Left lung (tissue), 10 donors: Measurements from ENCODE around the gene RYR2. TPM values are rescaled to one million over a fixed set of nuclear protein-coding genes. Genes with fewer than 3 reads are reported as not detected.

Experiments
- ATAC-seq: fragments of 200-7000 bp; cut with Tn5 transposase; one replicate; pipeline ENCODE4 v1.9.1; 2020; ENCODE audit warnings: moderate library complexity
- DNase-seq, 4 donors: peaks; one replicate each; pipeline ENCODE4 v3.0.0-alpha.2; 2013 to 2020
- H3K27ac ChIP-seq, 2 donors: fragments of 200-600 bp; sonication (generic) in 1 of 2; one replicate each; pipeline versions ENCODE4 v1.5.0 to v1.8.0; 2020 to 2021
- H3K27me3 ChIP-seq, 2 donors: fragments of 200-600 bp; sonication (generic) in 1 of 2; one replicate each; pipeline versions ENCODE4 v1.5.0 to v1.8.0; 2020 to 2021
- H3K36me3 ChIP-seq, 2 donors: fragments of 200-600 bp; sonication (generic) in 1 of 2; one replicate each; pipeline versions ENCODE4 v1.5.0 to v1.8.0; 2020 to 2021
- H3K4me1 ChIP-seq, 2 donors: fragments of 200-600 bp; one replicate each; pipeline ENCODE4 v1.8.0; 2021
- H3K4me3 ChIP-seq, 2 donors: fragments of 200-600 bp; sonication (generic) in 1 of 2; one replicate each; pipeline versions ENCODE4 v1.5.0 to v1.8.0; 2020 to 2021; ENCODE audit warnings: mild to moderate bottlenecking in 1 of 2
- H3K9me3 ChIP-seq, 2 donors: fragments of 200-600 bp; sonication (generic) in 1 of 2; one replicate each; pipeline versions ENCODE4 v1.5.0 to v1.8.0; 2020 to 2021
- intact Hi-C, 2 donors: fragments of 100-400 bp; cut with DNase I; formaldehyde crosslinking; loops; one replicate each; pipeline versions ENCODE4 v1.11.2 to v1.14.2; 2022
- polyA plus RNA-seq, 6 donors: library from polyadenylated mRNA; unstranded; fragments of 120-200 nt; gene quantifications; one replicate each; pipeline ENCODE4 v1.2.1, GENCODE V29; 2013; ENCODE audit not compliant: insufficient read length in 6 of 6
- total RNA-seq, 2 donors: library from RNA; stranded (reverse); fragmentation: NEBNext Ultra II Directional; extraction: Animal tissue kit (Norgen Biotek cat#: 25700); gene quantifications; one replicate each; pipeline ENCODE4 v1.2.1, GENCODE V29; 2021
- TF ChIP-seq, protein P1 (sequence below), 2 donors: fragments of 200-600 bp; sonication (generic) in 1 of 2; IDR thresholded peaks; one replicate each; pipeline versions ENCODE4 v1.5.0 to v1.8.0; 2021; ENCODE audit warnings: antibody characterized with exemption in 2 of 2
- donor health status: DM: no; HTN: yes; CAD: no.
- donor health status: DM: no; HTN: no; CAD: no.

The RYR2 gene
- total and polyA plus RNA-seq, 8 donors: 4.7 to 10.3 (median 7.6) TPM

DNA sequence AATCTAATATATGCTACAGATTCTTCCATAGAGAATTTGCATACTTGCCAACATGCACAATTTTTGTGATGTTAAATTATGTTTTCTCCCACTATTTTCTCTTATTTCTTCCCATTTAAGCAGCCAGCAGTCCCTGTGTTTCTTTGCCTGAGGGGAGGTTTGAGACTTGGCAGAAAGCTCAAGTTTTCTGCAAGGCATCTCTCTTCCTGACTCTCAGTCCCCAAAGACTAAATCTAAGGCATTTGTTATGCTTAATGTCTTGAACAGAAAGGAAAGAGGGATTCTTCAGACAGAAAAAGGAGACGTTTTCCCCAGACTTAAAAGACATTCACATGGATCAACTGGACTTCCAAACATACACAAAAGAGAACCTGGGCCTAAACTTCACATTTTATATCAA is 354.4 kb downstream of the RYR2 start:
- Histone ChIP-seq H3K36me3 (no peaks in the 10 kb centered on the region), H3K4me3 (no peak overlapping the region), H3K27ac (no peak overlapping the region), H3K27me3 (no peaks in the 10 kb centered on the region), H3K9me3 (peaks cover 0 to 8% of the 10 kb centered on the region in 2 donors), H3K4me1 (no peaks in the 10 kb centered on the region)
- ATAC-seq (no peak), DNase-seq (no peak)
- TF ChIP-seq, protein P1, sequence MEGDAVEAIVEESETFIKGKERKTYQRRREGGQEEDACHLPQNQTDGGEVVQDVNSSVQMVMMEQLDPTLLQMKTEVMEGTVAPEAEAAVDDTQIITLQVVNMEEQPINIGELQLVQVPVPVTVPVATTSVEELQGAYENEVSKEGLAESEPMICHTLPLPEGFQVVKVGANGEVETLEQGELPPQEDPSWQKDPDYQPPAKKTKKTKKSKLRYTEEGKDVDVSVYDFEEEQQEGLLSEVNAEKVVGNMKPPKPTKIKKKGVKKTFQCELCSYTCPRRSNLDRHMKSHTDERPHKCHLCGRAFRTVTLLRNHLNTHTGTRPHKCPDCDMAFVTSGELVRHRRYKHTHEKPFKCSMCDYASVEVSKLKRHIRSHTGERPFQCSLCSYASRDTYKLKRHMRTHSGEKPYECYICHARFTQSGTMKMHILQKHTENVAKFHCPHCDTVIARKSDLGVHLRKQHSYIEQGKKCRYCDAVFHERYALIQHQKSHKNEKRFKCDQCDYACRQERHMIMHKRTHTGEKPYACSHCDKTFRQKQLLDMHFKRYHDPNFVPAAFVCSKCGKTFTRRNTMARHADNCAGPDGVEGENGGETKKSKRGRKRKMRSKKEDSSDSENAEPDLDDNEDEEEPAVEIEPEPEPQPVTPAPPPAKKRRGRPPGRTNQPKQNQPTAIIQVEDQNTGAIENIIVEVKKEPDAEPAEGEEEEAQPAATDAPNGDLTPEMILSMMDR (IDR thresholded peaks at IDR 0.05): no peak
- intact Hi-C loops: no loop called here

DNA sequence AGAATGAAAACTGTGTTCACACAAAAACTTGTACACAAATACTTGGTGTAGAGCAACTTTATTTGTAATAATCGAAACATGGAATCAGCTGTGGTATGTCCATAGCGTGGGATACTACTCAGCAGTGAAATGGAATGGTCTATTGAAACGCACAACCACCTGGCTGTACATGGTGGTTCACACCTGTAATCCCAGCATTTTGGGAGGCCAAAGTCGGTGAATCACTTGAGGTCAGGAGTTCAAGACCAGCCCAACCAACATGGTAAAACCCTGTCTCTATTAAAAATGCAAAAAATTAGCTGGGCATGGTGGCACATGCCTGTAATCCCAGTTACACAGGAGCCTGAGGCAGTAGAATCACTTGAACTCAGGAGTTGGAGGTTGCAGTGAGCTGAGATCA is 356.8 kb downstream of the RYR2 start:
- Histone ChIP-seq H3K4me3 (no peak overlapping the region), H3K27me3 (no peaks in the 10 kb centered on the region), H3K36me3 (no peaks in the 10 kb centered on the region), H3K9me3 (peaks cover 0 to 21% of the 10 kb centered on the region in 2 donors), H3K4me1 (no peaks in the 10 kb centered on the region), H3K27ac (no peak overlapping the region)
- intact Hi-C loops: no loop called here
- ATAC-seq (no peak), DNase-seq (no peak)
- TF ChIP-seq, protein P1 (IDR thresholded peaks at IDR 0.05): no peak

DNA sequence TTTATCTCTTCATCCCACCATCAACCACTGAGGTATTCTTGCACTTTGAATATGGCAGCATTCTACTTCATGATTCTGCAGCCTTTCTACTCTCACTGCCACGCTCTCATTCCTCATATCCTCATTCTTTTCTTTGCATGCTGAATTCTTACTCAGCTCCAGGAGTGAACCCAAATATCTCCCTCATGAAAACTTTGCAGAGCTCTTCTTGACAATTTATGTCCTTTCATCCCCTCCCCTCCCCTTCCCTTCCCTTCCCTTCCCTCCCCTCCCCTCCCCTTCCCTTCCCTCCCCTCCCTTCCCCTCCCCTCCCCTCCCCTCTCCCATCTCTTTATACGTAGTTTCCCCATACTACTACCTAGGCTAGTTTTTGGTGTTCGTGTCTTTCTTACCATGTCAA is 363.9 kb downstream of the RYR2 start:
- Histone ChIP-seq H3K27ac (no peak overlapping the region), H3K9me3 (peaks cover 0 to 14% of the 10 kb centered on the region in 2 donors), H3K4me1 (no peaks in the 10 kb centered on the region), H3K4me3 (no peak overlapping the region), H3K36me3 (no peaks in the 10 kb centered on the region), H3K27me3 (no peaks in the 10 kb centered on the region)
- intact Hi-C loops: no loop called here
- DNase-seq: no peak
- TF ChIP-seq, protein P1 (IDR thresholded peaks at IDR 0.05): no peak
- no peak for ATAC-seq

DNA sequence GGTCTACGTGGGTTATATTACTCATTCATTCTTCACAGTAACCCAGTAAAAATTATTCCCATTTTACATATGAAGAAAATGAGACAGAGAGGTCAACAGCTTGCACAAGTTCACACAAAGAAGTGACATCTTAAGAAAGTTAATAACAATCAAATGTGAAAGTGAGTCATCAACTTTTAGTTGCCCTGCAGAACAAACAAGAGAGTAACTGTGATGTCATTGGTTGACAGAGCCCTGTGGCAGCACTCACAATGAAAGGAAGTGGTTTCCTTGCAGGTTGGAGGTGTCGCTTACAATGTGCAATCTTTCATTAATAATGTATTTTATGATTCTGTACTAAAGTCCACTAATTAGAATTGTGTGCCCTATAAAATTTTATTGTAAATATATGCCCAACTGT is 369.6 kb downstream of the RYR2 start:
- Histone ChIP-seq H3K4me1 (no peaks in the 10 kb centered on the region), H3K27ac (no peak overlapping the region), H3K4me3 (no peak overlapping the region), H3K27me3 (no peaks in the 10 kb centered on the region), H3K9me3 (peaks cover 0 to 5% of the 10 kb centered on the region in 2 donors), H3K36me3 (no peaks in the 10 kb centered on the region)
- intact Hi-C loops: no loop called here
- DNase-seq (no peak), ATAC-seq (no peak)
- TF ChIP-seq, protein P1 (IDR thresholded peaks at IDR 0.05): no peak

DNA sequence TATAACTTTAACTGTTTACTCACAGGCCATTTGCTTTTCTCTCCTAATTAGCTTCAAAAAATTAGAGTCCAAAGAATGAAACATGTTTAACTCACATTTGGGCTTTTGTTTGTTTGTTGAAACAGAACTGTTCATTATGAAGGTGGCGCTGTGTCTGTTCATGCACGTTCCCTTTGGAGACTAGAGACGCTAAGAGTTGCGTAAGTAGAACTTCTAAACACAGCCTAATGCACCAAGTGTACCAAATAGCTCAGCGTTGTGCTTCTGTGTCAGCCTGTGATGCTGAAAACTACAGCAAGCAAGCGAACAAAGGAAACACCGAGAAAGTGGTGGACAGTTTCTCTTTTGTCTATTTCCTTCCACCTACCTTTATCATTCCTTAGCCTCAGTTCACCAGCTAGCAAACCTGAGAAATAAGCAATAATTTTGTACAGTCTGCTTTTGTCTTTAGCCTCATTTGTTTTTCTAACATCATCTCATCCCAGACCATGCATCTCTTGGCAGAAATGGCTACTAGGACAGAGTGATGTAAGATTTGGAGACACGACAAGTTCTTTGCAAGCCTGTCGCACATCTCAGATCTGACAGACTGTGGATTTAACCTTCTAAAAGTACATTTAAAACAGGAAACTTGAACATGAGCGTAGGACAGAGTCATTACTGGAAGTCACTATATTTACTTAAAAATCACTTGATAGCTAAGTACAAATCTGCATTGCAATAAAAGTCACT is 375.1 kb downstream of the RYR2 start:
- H3K9me3 ChIP-seq: peaks cover 0 to 6% of the 10 kb centered on the region in 2 donors
- no peak overlapping the region for H3K4me3 ChIP-seq
- no peaks in the 10 kb centered on the region for H3K4me1 ChIP-seq
- no peaks in the 10 kb centered on the region for H3K36me3 ChIP-seq
- no peak for ATAC-seq
- no peaks in the 10 kb centered on the region for H3K27me3 ChIP-seq
- TF ChIP-seq, protein P1 (IDR thresholded peaks at IDR 0.05): no peak
- no peak for DNase-seq
- H3K27ac ChIP-seq: no peak overlapping the region
- intact Hi-C loops: no loop called here
